Peyer's patch (tissue), 4 donors: Measurements from ENCODE around the gene CIAO2B. TPM values are rescaled to one million over a fixed set of nuclear protein-coding genes. Genes with fewer than 3 reads are reported as not detected.

ENCODE experiments used
- DNase-seq, 3 donors: peaks; one replicate each; pipeline ENCODE4 v3.0.0-alpha.2; 2017 to 2019
- H3K27ac ChIP-seq, 4 donors: fragments of 200-600 bp; sonication (generic); one replicate each; pipeline ENCODE4 v1.5.1; 2016 to 2019
- H3K27me3 ChIP-seq, 2 donors: fragments of 200-600 bp; sonication (generic); one replicate each; pipeline ENCODE4 v1.5.1; 2019
- H3K36me3 ChIP-seq, 3 donors: fragments of 200-600 bp; sonication (generic); one replicate each; pipeline ENCODE4 v1.5.1; 2016 to 2019
- H3K4me1 ChIP-seq, 4 donors: fragments of 200-600 bp; sonication (generic); one replicate each; pipeline ENCODE4 v1.5.1; 2016 to 2019
- H3K4me3 ChIP-seq, 4 donors: fragments of 200-600 bp; sonication (generic); 1 replicate in 3 of 4; 2 replicates in 1 of 4; pipeline ENCODE4 v1.5.1; 2016 to 2019; ENCODE audit warnings: mild to moderate bottlenecking in 1 of 4
- H3K9me3 ChIP-seq, 4 donors: fragments of 200-600 bp; sonication (generic); one replicate each; pipeline ENCODE4 v1.5.1; 2016 to 2019; ENCODE audit warnings: mild to moderate bottlenecking in 1 of 4
- CTCF ChIP-seq, 6 experiments: fragments of 450-650 bp in 4 of 6; fragments of 200-600 bp in 2 of 6; sonication (generic) in 1 of 6; IDR thresholded peaks; one replicate each; pipeline ENCODE4 v1.5.1; 2017 to 2019; ENCODE audit warnings: antibody characterized with exemption in 6 of 6, mild to moderate bottlenecking in 3 of 6, moderate library complexity in 1 of 6
- POLR2A ChIP-seq, 2 donors: fragments of 450-650 bp; IDR thresholded peaks; one replicate each; pipeline ENCODE4 v1.5.1; 2017; ENCODE audit warnings: antibody characterized with exemption in 2 of 2, mild to moderate bottlenecking in 2 of 2, moderate library complexity in 2 of 2
- total RNA-seq, 4 donors: library from RNA; depleted of rRNA; stranded (reverse); fragments of >200 nt; gene quantifications; one replicate each; pipeline ENCODE4 v1.1.0, GENCODE V29; 2016

The CIAO2B gene
- total RNA-seq, 4 donors from 2014 or later: 28.1 to 72.7 (median 55.2) TPM

- H3K36me3 ChIP-seq: peaks cover 0 to 21% (median 0%) of the 10 kb centered on the region in 3 donors
- H3K4me1 ChIP-seq: peaks cover 5 to 59% (median 13%) of the 10 kb centered on the region in 4 donors
- no peaks in the 10 kb centered on the region for H3K9me3 ChIP-seq
- TF ChIP-seq POLR2A (IDR thresholded peaks at IDR 0.05): no peak
- no peak for TF ChIP-seq CTCF (IDR thresholded peaks at IDR 0.05)
- H3K27me3 ChIP-seq: no peaks in the 10 kb centered on the region
- H3K27ac ChIP-seq: peak overlapping the region; percentile 92 to 97 (median 92)
- H3K4me3 ChIP-seq: peak overlapping the region; percentile 80 to 98 (median 92)
- no peak for DNase-seq
Measured at GRCh38 chr16:66933776-66934137, 445 bp downstream of the CIAO2B start.

GRCh38 chr16:66932076-66932475 is 2.1 kb downstream of the CIAO2B start:
- H3K27ac ChIP-seq: peak overlapping the region in 1 of 4 donors; percentile 23
- H3K4me1 ChIP-seq: peaks cover 5 to 49% (median 13%) of the 10 kb centered on the region in 4 donors
- DNase-seq: no peak
- no peaks in the 10 kb centered on the region for H3K9me3 ChIP-seq
- H3K36me3 ChIP-seq: peaks cover 0 to 6% (median 0%) of the 10 kb centered on the region in 3 donors
- no peak for TF ChIP-seq POLR2A (IDR thresholded peaks at IDR 0.05)
- TF ChIP-seq CTCF (IDR thresholded peaks at IDR 0.05): no peak
- H3K4me3 ChIP-seq: no peak overlapping the region
- no peaks in the 10 kb centered on the region for H3K27me3 ChIP-seq

- no peak overlapping the region for H3K4me3 ChIP-seq
- H3K4me1 ChIP-seq: peaks cover 5 to 45% (median 13%) of the 10 kb centered on the region in 4 donors
- no peaks in the 10 kb centered on the region for H3K27me3 ChIP-seq
- no peaks in the 10 kb centered on the region for H3K9me3 ChIP-seq
- no peak for DNase-seq
- no peak for TF ChIP-seq CTCF (IDR thresholded peaks at IDR 0.05)
- TF ChIP-seq POLR2A (IDR thresholded peaks at IDR 0.05): no peak
- peaks cover 0 to 6% (median 0%) of the 10 kb centered on the region in 3 donors for H3K36me3 ChIP-seq
- no peak overlapping the region for H3K27ac ChIP-seq
Measured at GRCh38 chr16:66931665-66932064, 2.5 kb downstream of the CIAO2B start.

- Histone ChIP-seq H3K4me3 (no peak overlapping the region), H3K27ac (no peak overlapping the region), H3K36me3 (peaks cover 0 to 6% (median 0%) of the 10 kb centered on the region in 3 donors), H3K9me3 (no peaks in the 10 kb centered on the region), H3K27me3 (no peaks in the 10 kb centered on the region), H3K4me1 (peaks cover 8 to 35% (median 10%) of the 10 kb centered on the region in 4 donors)
- TF ChIP-seq POLR2A (IDR thresholded peaks at IDR 0.05): no peak
- TF ChIP-seq CTCF (IDR thresholded peaks at IDR 0.05): no peak
- peak in 1 of 3 donors; percentile 66 for DNase-seq
Measured at GRCh38 chr16:66930189-66930588, 4.0 kb downstream of the CIAO2B start.

- no peak overlapping the region for H3K27ac ChIP-seq
Measured at GRCh38 chr16:66928702-66929388, 5.4 kb downstream of the CIAO2B start.

More at GRCh38 chr16:66928702-66929388, 5.4 kb downstream of the CIAO2B start:
- Histone ChIP-seq H3K9me3 (no peaks in the 10 kb centered on the region), H3K36me3 (peaks cover 0 to 6% (median 0%) of the 10 kb centered on the region in 3 donors), H3K4me3 (no peak overlapping the region), H3K4me1 (peaks cover 7 to 44% (median 13%) of the 10 kb centered on the region in 4 donors), H3K27me3 (no peaks in the 10 kb centered on the region)
- TF ChIP-seq POLR2A (IDR thresholded peaks at IDR 0.05): no peak
- peak in 4 of 6 experiments; percentile 14 to 52 (median 44) for TF ChIP-seq CTCF (IDR thresholded peaks at IDR 0.05)
- no peak for DNase-seq
